GM12801 (cell line): ENCODE results near the gene ATP8A1.

Experiments used
- TF ChIP-seq, protein P1 (sequence below): IDR thresholded peaks from one replicate; pipeline ENCODE4 v1.5.1; 2011; ENCODE audit warnings: control low read depth; ENCODE audit not compliant: insufficient read length; ENCODE audit errors: extremely low read depth

The ATP8A1 gene

DNA sequence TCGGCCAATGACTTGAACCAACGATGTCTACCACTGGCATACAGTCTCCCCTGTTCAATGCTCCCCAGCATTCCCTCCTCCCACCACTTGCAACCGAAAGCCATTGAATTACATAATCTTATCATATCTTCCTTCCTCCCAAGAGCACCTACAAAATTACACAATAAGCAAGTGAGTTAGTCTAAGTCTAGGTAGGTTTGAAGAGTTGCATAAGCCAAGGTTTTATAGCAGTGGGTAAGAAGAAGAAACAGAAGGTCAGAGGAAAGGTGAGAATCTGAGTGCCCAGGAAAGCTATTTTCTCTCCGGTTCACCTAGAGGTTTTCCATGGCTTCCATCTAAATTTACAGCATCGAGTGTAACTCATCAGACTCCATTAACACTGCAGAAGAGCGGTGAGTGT, 40.3 kb downstream of the ATP8A1 start:
- TF ChIP-seq, protein P1, sequence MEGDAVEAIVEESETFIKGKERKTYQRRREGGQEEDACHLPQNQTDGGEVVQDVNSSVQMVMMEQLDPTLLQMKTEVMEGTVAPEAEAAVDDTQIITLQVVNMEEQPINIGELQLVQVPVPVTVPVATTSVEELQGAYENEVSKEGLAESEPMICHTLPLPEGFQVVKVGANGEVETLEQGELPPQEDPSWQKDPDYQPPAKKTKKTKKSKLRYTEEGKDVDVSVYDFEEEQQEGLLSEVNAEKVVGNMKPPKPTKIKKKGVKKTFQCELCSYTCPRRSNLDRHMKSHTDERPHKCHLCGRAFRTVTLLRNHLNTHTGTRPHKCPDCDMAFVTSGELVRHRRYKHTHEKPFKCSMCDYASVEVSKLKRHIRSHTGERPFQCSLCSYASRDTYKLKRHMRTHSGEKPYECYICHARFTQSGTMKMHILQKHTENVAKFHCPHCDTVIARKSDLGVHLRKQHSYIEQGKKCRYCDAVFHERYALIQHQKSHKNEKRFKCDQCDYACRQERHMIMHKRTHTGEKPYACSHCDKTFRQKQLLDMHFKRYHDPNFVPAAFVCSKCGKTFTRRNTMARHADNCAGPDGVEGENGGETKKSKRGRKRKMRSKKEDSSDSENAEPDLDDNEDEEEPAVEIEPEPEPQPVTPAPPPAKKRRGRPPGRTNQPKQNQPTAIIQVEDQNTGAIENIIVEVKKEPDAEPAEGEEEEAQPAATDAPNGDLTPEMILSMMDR: no peak

DNA sequence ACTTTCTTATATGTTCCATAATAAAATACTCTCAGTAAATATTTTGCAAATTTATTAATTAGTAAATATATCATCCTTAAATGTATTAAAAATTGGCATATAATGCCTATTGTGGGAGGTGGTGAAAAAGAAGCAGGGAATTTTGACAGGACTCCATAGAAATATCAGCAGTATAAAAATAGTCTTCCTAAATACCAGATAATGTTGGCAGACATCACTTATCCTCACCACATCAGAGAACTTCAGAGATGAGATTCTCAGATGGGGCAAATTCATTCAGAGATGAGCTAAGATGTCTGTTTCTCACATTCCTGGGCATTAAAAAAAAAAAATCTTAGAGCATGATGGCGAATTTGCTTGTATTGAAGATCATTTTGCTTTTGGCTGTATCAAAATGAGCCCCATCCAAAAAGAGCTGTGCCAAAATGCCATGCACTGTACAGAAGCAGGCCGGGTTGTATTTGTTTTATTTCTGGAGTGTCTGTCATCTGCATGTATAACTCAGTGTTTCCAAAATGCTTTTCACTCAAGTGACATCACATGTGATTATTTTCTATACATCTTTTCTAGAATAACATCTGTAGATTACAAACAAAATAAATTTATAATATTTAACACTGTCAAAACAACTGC, 41.7 kb downstream of the ATP8A1 start:
- TF ChIP-seq, protein P1: no peak

DNA sequence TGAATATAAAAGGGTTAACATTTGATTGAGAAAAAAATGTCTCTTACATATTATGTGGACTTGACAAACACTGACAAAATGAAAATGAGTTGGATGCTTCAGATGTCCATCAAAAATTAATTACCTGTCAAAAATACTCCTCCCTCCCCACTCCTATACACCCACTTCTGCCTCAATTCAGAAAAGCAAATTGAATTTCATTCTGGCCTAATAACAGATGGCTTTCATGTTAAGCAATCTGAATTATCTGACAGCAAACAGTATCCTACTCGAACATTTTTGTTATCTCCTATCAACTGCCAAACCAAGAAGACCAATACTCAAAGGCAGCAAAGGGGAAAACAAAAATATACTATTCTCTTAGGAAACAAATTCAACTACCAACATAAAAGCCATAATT, 44.0 kb downstream of the ATP8A1 start:
- TF ChIP-seq, protein P1: no peak

DNA sequence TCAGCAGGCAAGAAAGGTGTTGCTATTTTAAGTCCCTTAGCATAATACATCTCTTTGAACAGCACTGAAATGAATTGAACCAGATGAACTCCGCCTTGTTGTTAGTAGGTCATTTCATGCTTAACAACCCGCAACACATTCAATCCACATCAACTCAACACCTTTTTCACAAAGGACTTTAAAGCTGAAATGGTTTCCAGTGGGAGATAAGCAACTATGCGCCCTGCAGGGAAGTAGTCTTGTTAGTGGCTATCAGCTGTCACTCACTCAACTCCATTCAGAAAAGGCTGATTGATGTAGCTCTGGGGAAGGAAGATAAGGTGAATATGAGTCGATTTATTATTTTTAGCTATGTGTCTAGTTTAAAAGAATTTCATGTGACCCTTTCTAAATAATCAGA, 46.0 kb downstream of the ATP8A1 start:
- TF ChIP-seq, protein P1: no peak

DNA sequence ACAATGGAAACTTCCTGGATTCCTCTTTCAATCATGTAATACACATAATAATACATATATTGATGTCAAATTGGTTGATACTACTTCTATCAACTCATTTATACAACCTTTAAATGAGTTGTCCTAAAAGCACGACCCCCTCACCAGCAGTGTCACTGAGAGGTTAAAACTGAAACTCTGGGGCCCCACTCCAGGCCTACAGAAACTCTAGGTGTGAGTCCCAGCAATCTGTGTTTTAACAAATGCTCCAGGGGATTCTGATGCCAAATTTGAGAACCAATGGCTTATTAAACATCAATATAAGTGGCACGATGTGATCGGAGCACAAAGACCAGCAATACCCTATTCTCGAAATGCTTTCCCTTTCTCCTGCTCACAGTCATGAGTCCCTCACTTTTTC, 47.9 kb downstream of the ATP8A1 start:
- TF ChIP-seq, protein P1: no peak

DNA sequence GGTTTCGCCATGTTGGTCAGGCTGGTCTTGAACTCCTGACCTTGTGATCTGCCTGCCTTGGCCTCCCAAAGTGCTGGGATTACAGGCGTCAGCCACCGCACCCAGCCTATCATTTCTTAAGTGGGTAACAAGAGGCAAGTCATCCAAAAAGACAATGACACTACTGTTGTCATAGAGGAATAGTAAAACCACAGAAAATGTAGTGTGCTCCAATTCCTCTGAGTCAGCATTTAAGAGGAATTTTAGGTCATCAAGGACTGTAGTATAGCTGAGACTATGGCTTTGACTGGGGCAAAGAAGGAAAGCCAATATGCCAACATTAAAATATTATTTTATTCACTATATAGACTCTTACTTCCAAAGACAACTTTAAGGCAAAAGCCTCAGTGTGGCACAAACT, 48.4 kb downstream of the ATP8A1 start:
- TF ChIP-seq, protein P1: no peak

DNA sequence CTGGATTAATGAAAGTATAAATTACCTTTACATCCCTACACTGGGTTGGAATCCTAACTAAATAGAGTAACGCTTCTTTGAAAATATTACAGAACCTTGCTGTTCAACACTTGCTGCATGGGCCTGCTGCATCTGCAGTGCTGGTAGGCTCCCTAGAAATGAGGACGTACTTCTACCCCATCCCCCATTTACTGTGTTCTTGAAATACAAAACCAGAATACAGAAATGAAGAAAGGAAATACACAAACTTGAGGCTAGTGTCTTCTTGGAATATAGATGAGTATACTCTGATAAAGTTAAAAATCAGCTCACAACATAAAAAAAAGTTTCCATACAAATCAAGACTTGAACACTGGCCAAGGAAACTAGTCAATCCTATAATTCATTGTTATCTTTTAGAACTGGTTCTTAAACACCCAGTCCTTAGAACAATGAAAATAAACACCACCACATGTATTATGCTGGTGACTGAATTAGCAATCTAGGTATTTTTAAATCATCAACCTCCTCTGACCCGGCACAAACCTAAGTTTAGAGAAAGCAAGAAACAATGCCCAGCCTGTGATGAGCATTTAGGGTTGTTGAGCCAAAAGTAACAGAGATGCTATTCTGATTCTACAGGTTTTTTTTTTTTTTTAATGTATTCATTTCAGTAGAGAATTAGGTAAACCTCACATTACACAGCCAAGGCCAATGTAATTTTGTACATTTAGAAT, 49.7 kb downstream of the ATP8A1 start:
- TF ChIP-seq, protein P1: no peak
